Measurements from ENCODE around the gene DEPP1.

Gene DEPP1

GRCh38 chr10:44968091-44968490 lies 10.5 kb downstream of the DEPP1 start:
- no peak for DNase-seq (ENCODE audit: low spot score)

GRCh38 chr10:44967616-44968015 lies 11.0 kb downstream of the DEPP1 start:
- no peak for DNase-seq (ENCODE audit: low spot score)

GRCh38 chr10:44966816-44967509 lies 11.6 kb downstream of the DEPP1 start:
- no peak for DNase-seq (ENCODE audit: low spot score)

- no peak for DNase-seq (ENCODE audit: low spot score)
Observed at GRCh38 chr10:44966129-44966815, 12.3 kb downstream of the DEPP1 start.

GRCh38 chr10:44965651-44966097 lies 12.9 kb downstream of the DEPP1 start:
- DNase-seq (ENCODE audit: low spot score) = no peak

GRCh38 chr10:44965104-44965503 lies 13.5 kb downstream of the DEPP1 start:
- DNase-seq (ENCODE audit: low spot score) = no peak

GRCh38 chr10:44963772-44964633 lies 14.6 kb downstream of the DEPP1 start:
- peak; percentile 54 for DNase-seq (ENCODE audit: low spot score)

GRCh38 chr10:44962870-44963738 lies 15.5 kb downstream of the DEPP1 start:
- DNase-seq (ENCODE audit: low spot score) = peak; percentile 54

- no peak for DNase-seq (ENCODE audit: low spot score)
Observed at GRCh38 chr10:44961931-44962750, 16.5 kb downstream of the DEPP1 start.

GRCh38 chr10:44961230-44961571 lies 17.4 kb downstream of the DEPP1 start:
- DNase-seq (ENCODE audit: low spot score) = no peak

GRCh38 chr10:44960482-44961229 lies 18.0 kb downstream of the DEPP1 start:
- no peak for DNase-seq (ENCODE audit: low spot score)

- DNase-seq (ENCODE audit: low spot score) = peak; percentile 27
Observed at GRCh38 chr10:44960088-44960460, 18.5 kb downstream of the DEPP1 start.

- DNase-seq (ENCODE audit: low spot score) = peak; percentile 85
Observed at GRCh38 chr10:44959247-44960087, 19.1 kb downstream of the DEPP1 start, which contains the start of gene RASSF4. RASSF4 (plus strand) TSS chr10:44959802; CDS start chr10:44970203, 10,401 bp downstream.

GRCh38 chr10:44958898-44959246 lies 19.7 kb downstream of the DEPP1 start:
- DNase-seq (ENCODE audit: low spot score) = no peak

GRCh38 chr10:44958196-44958897 lies 20.3 kb downstream of the DEPP1 start:
- DNase-seq (ENCODE audit: low spot score) = no peak

GRCh38 chr10:44956717-44957706 lies 21.6 kb downstream of the DEPP1 start:
- DNase-seq (ENCODE audit: low spot score) = no peak

GRCh38 chr10:44956226-44956625 lies 22.4 kb downstream of the DEPP1 start:
- no peak for DNase-seq (ENCODE audit: low spot score)
